Measurements from ENCODE around the gene TXNIP. TPM values are rescaled to one million over a fixed set of nuclear protein-coding genes. Genes with fewer than 3 reads are reported as not detected.

Gene TXNIP
- total RNA-seq, 2 donors from 2014 or later = 618 to 736 TPM

- Histone ChIP-seq H3K27me3 (replicated peaks; ENCODE audit: insufficient read depth) (no peaks in the 10 kb centered on the region), H3K27ac (peak overlapping the region; percentile 96 to 97), H3K9me3 (no peaks in the 10 kb centered on the region), H3K4me1 (replicated peaks) (peaks cover 6% of the 10 kb centered on the region), H3K4me3 (peak overlapping the region; percentile 48 to 64), H3K36me3 (peaks cover 18 to 25% of the 10 kb centered on the region in 2 donors)
- 45% methylated on average over 6 of the region's 6 CpGs for WGBS
- intact Hi-C loops (cut with DNase I) = no loop called here
- TF ChIP-seq, protein P1, sequence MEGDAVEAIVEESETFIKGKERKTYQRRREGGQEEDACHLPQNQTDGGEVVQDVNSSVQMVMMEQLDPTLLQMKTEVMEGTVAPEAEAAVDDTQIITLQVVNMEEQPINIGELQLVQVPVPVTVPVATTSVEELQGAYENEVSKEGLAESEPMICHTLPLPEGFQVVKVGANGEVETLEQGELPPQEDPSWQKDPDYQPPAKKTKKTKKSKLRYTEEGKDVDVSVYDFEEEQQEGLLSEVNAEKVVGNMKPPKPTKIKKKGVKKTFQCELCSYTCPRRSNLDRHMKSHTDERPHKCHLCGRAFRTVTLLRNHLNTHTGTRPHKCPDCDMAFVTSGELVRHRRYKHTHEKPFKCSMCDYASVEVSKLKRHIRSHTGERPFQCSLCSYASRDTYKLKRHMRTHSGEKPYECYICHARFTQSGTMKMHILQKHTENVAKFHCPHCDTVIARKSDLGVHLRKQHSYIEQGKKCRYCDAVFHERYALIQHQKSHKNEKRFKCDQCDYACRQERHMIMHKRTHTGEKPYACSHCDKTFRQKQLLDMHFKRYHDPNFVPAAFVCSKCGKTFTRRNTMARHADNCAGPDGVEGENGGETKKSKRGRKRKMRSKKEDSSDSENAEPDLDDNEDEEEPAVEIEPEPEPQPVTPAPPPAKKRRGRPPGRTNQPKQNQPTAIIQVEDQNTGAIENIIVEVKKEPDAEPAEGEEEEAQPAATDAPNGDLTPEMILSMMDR (IDR thresholded peaks at IDR 0.05) = no peak
- TF ChIP-seq POLR2AphosphoS5 (IDR thresholded peaks at IDR 0.05) = peak; percentile 33
- no peak for DNase-seq (ENCODE audit: low spot score)
Measured at GRCh38 chr1:145993618-145994390, 2.6 kb downstream of the TXNIP start.

DNA sequence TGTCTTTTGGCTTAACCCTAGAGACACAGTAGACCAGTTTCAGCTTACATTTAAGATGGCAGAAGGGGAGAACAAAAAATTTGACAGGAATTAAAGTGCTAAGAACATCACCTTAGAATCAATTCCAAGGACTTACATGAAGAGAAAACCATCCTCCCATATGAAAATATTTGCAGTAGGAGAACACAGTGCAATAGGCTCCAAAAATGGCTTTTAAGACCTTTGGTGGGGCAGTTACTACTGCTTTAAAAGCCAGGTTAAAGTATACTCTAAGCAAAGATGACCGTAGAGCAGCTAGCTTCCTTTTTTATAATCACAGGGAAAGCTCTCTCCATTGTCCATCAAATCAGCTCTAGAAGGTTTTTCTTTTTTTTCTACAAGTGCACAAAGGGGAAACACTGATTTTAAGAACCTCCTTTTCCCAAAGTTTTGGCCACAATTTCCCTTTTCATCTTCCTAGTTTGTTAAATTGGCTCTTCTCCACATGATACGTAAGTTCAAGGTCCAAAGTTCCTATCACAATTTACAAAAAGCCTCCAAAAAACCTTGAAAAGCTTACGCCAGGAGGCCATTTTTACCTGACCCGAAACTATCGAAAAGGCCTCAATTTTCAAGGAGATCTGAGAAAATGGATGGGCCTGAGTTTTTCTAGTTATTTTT, 3.3 kb downstream of the TXNIP start:
- DNase-seq (ENCODE audit: low spot score) = no peak
- Histone ChIP-seq H3K4me1 (replicated peaks) (no peaks in the 10 kb centered on the region), H3K27ac (peak overlapping the region; percentile 96 to 97), H3K36me3 (peaks cover 18 to 25% of the 10 kb centered on the region in 2 donors), H3K4me3 (peak overlapping the region; percentile 48 to 64), H3K27me3 (replicated peaks; ENCODE audit: insufficient read depth) (no peaks in the 10 kb centered on the region), H3K9me3 (no peaks in the 10 kb centered on the region)
- 66% methylated on average over 5 of the region's 5 CpGs for WGBS
- TF ChIP-seq POLR2AphosphoS5 (IDR thresholded peaks at IDR 0.05) (no peak), POLR2A (IDR thresholded peaks at IDR 0.05) (no peak)
- TF ChIP-seq, protein P1 (IDR thresholded peaks at IDR 0.05) = no peak
- intact Hi-C loops (cut with DNase I) = no loop called here

DNA sequence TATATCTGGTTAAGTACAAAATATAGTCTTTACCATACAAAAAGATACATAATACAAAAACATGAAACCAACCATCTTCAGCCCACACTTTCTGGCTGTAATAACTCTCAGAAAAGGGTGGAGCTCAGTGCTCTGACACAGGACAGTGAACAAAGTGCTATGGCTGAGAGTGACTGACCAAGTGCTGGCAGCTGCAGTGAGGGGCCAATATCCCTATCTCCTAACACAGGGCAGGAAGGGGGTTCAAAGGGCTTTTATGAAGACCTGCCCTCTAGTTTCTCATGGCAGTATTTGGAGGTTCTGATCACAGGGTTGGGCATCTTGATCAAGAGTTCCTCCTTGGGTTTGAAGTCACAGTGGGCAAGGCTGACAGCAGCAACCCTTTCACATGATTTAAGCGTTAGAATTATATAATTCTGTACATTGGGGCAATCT, 3.9 kb downstream of the TXNIP start:
- H3K4me3 ChIP-seq = peak overlapping the region; percentile 48 to 64
- no peaks in the 10 kb centered on the region for H3K4me1 ChIP-seq (replicated peaks)
- peaks cover 18 to 25% of the 10 kb centered on the region in 2 donors for H3K36me3 ChIP-seq
- H3K9me3 ChIP-seq = no peaks in the 10 kb centered on the region
- intact Hi-C loops (cut with DNase I) = no loop called here
- WGBS = 57% methylated on average over 1 of the region's 1 CpG
- H3K27ac ChIP-seq = peak overlapping the region; percentile 96 to 97
- TF ChIP-seq, protein P1 (IDR thresholded peaks at IDR 0.05) = no peak
- TF ChIP-seq POLR2AphosphoS5 (IDR thresholded peaks at IDR 0.05) = no peak
- TF ChIP-seq POLR2A (IDR thresholded peaks at IDR 0.05) = no peak
- DNase-seq (ENCODE audit: low spot score) = no peak
- H3K27me3 ChIP-seq (replicated peaks; ENCODE audit: insufficient read depth) = no peaks in the 10 kb centered on the region

- Histone ChIP-seq H3K4me3 (peak overlapping the region in 1 of 2 donors; percentile 64), H3K4me1 (replicated peaks) (no peaks in the 10 kb centered on the region), H3K36me3 (peaks cover 18 to 25% of the 10 kb centered on the region in 2 donors), H3K9me3 (no peaks in the 10 kb centered on the region), H3K27me3 (replicated peaks; ENCODE audit: insufficient read depth) (no peaks in the 10 kb centered on the region), H3K27ac (peak overlapping the region; percentile 96 to 97)
- whole genome bisulfite sequencing = 70% methylated on average over 10 of the region's 10 CpGs
- TF ChIP-seq POLR2AphosphoS5 (IDR thresholded peaks at IDR 0.05) = peak; percentile 13
- TF ChIP-seq, protein P1 (IDR thresholded peaks at IDR 0.05) = no peak
- no peak for DNase-seq (ENCODE audit: low spot score)
- intact Hi-C loops (cut with DNase I) = no loop called here
Measured at GRCh38 chr1:145991735-145992412, 4.5 kb downstream of the TXNIP start.

Measured in prostate gland (tissue), 2 donors.